HCT116 (cell line): ENCODE data around the gene PCAT7. TPM values are rescaled to one million over a fixed set of nuclear protein-coding genes. Genes with fewer than 3 reads are reported as not detected.
"Not testable (repeated sequence)": the region's sequence is repeated elsewhere in the genome, so short reads cannot be mapped to it uniquely, and the experiment has no call there.

ENCODE experiments used
- ATAC-seq: fragments of 200-7000 bp; cut with Tn5 transposase; 2 replicates; pipeline ENCODE4 v1.9.1; 2020; ENCODE audit warnings: mild to moderate bottlenecking, moderate library complexity
- BruUV-seq: library from RNA; stranded (reverse); fragments of 400-500 nt; replicated peaks from 2 replicates; lab custom pipeline; 2021; lab: Mats Ljungman, UMichigan
- CTCF ChIA-PET: fragments of 300-600 bp; sonication (Branson Sonifier 250); formaldehyde crosslinking; loops from one replicate; lab custom pipeline; 2021; ENCODE audit warnings: antibody characterized with exemption; lab: Charles Lee
- POLR2A ChIA-PET: fragments of 300-600, 350-600 bp; sonication (Branson Sonifier 250); formaldehyde crosslinking; loops from one replicate; lab custom pipeline; 2021; ENCODE audit warnings: antibody characterized with exemption; lab: Charles Lee
- RAD21 ChIA-PET, 2 experiments: fragments of 300-600 bp; sonication (Branson Sonifier 250); formaldehyde crosslinking; loops; one replicate each; lab custom pipeline; 2023; ENCODE audit warnings: low total read pairs in 2 of 2; ENCODE audit not compliant: uncharacterized antibody in 2 of 2, unreplicated experiment in 2 of 2, low non-redundant PET in 1 of 2; lab: Charles Lee
- DNase-seq: peaks from one replicate; pipeline ENCODE4 v3.0.0-alpha.2; 2010; ENCODE audit warnings: low read depth, low spot score
- H2AFZ ChIP-seq: fragments of 200-600 bp; shearing (Covaris generic), sonication (generic); 2 replicates; pipeline ENCODE4 v1.6.1; 2017; ENCODE audit warnings: low read depth, mixed run types, mixed read lengths, antibody characterized with exemption, low read length; ENCODE audit not compliant: poor library complexity, severe bottlenecking
- H3K27ac ChIP-seq: 2 replicates; pipeline ENCODE4 v1.5.1; 2012; ENCODE audit warnings: low read depth, low read length
- H3K27me3 ChIP-seq: fragments of 200-600 bp; sonication (generic); 2 replicates; pipeline ENCODE4 v1.6.1; 2016; ENCODE audit warnings: mixed run types, low read length, mixed read lengths; ENCODE audit not compliant: insufficient read depth
- H3K36me3 ChIP-seq, 2 experiments: fragments of 200-500 bp in 1 of 2; fragments of 200-600 bp in 1 of 2; sonication (Bioruptor generic) in 1 of 2; sonication (generic) in 1 of 2; 2 replicates each; pipeline versions ENCODE4 v1.5.1 to v1.6.1; 2014 to 2016; ENCODE audit warnings: low read length in 2 of 2, inconsistent platforms in 1 of 2, mixed read lengths in 1 of 2, mixed run types in 1 of 2; ENCODE audit not compliant: insufficient read depth in 2 of 2, control insufficient read depth in 1 of 2
- H3K4me1 ChIP-seq, 2 experiments: fragments of 200-600 bp in 1 of 2; sonication (generic) in 1 of 2; 2 replicates each; pipeline versions ENCODE4 v1.5.1 to v1.6.1; 2012 to 2017; ENCODE audit warnings: low read length in 2 of 2, inconsistent platforms in 1 of 2, mild to moderate bottlenecking in 1 of 2, mixed read lengths in 1 of 2, mixed run types in 1 of 2, moderate library complexity in 1 of 2; ENCODE audit not compliant: insufficient read depth in 2 of 2, control insufficient read depth in 1 of 2
- H3K4me2 ChIP-seq: fragments of 200-600 bp; sonication (generic); 2 replicates; pipeline ENCODE4 v1.6.1; 2017; ENCODE audit warnings: mixed run types, low read length, mixed read lengths
- H3K4me3 ChIP-seq, 2 experiments: fragments of 200-600 bp in 1 of 2; sonication (generic) in 1 of 2; replicated peaks in 1 of 2; 2 replicates each; pipeline ENCODE4 v1.5.1; 2011 to 2016; ENCODE audit warnings: low read length in 2 of 2, control low read depth in 1 of 2, low read depth in 1 of 2, mild to moderate bottlenecking in 1 of 2, mixed read lengths in 1 of 2, mixed run types in 1 of 2
- H3K79me2 ChIP-seq: fragments of 200-600 bp; sonication (generic); 2 replicates; pipeline ENCODE4 v1.6.1; 2017; ENCODE audit warnings: mild to moderate bottlenecking, mixed run types, low read length, moderate library complexity, mixed read lengths; ENCODE audit not compliant: insufficient read depth
- H3K9ac ChIP-seq: fragments of 200-600 bp; sonication (generic); 2 replicates; pipeline ENCODE4 v1.6.1; 2016; ENCODE audit warnings: low read length, mixed read lengths
- H3K9me2 ChIP-seq: fragments of 200-600 bp; sonication (generic), shearing (Covaris generic); 2 replicates; pipeline ENCODE4 v1.6.1; 2017; ENCODE audit warnings: mixed run types, mild to moderate bottlenecking, moderate library complexity; ENCODE audit not compliant: insufficient read depth
- H3K9me3 ChIP-seq, 2 experiments: fragments of 200-500 bp in 1 of 2; fragments of 200-600 bp in 1 of 2; sonication (Bioruptor generic) in 1 of 2; sonication (generic) in 1 of 2; 2 replicates each; pipeline ENCODE4 v1.6.1; 2014 to 2017; ENCODE audit warnings: low read length in 2 of 2, mixed read lengths in 2 of 2, inconsistent platforms in 1 of 2, low read depth in 1 of 2, mild to moderate bottlenecking in 1 of 2, mixed run types in 1 of 2, moderate library complexity in 1 of 2; ENCODE audit not compliant: control insufficient read depth in 1 of 2, insufficient read depth in 1 of 2
- H4K20me1 ChIP-seq: fragments of 200-600 bp; sonication (generic), shearing (Covaris generic); 2 replicates; pipeline ENCODE4 v1.6.1; 2017; ENCODE audit warnings: mixed run types, mild to moderate bottlenecking, moderate library complexity; ENCODE audit not compliant: insufficient read depth
- ATF3 ChIP-seq: IDR thresholded peaks from 2 replicates; pipeline ENCODE4 v1.6.1; 2012
- CBX3 ChIP-seq: IDR thresholded peaks from 2 replicates; pipeline ENCODE4 v1.6.1; 2012; ENCODE audit warnings: low read depth
- CEBPB ChIP-seq: IDR thresholded peaks from 2 replicates; pipeline ENCODE4 v1.6.1; 2012; ENCODE audit warnings: low read depth
- EGR1 ChIP-seq: IDR thresholded peaks from 2 replicates; pipeline ENCODE4 v1.6.1; 2012; ENCODE audit warnings: low read depth
- EZH2 ChIP-seq: fragments of 200-600 bp; sonication (generic); IDR thresholded peaks from 2 replicates; pipeline ENCODE4 v1.6.1; 2017; ENCODE audit warnings: antibody characterized with exemption, mixed run types
- FOSL1 ChIP-seq: IDR thresholded peaks from 2 replicates; pipeline ENCODE4 v1.6.1; 2012; ENCODE audit warnings: low read depth
- POLR2A ChIP-seq: IDR thresholded peaks from 2 replicates; pipeline ENCODE4 v1.7.0; 2011; ENCODE audit warnings: borderline replicate concordance; ENCODE audit not compliant: insufficient read depth, insufficient read length; ENCODE audit errors: extremely low read depth
- POLR2AphosphoS5 ChIP-seq: IDR thresholded peaks from 2 replicates; pipeline ENCODE4 v1.6.1; 2011; ENCODE audit warnings: mild to moderate bottlenecking, low read depth, low read length, moderate library complexity
- SP1 ChIP-seq: IDR thresholded peaks from 2 replicates; pipeline ENCODE4 v1.6.1; 2012; ENCODE audit warnings: low read depth
- YY1 ChIP-seq: IDR thresholded peaks from 2 replicates; pipeline ENCODE4 v1.6.1; 2011; ENCODE audit warnings: low read length, low read depth, moderate library complexity, mild to moderate bottlenecking; ENCODE audit not compliant: insufficient replicate concordance; ENCODE audit errors: extremely low read depth
- ZBTB33 ChIP-seq: IDR thresholded peaks from 2 replicates; pipeline ENCODE4 v1.6.1; 2011; ENCODE audit warnings: mild to moderate bottlenecking, low read length, moderate library complexity; ENCODE audit not compliant: insufficient replicate concordance; ENCODE audit errors: extremely low read depth
- ZFX ChIP-seq: fragments of 450-650 bp; IDR thresholded peaks from 2 replicates; pipeline ENCODE4 v1.6.1; 2017
- intact Hi-C: fragments of 100-400 bp; cut with micrococcal nuclease; formaldehyde crosslinking; loops from 2 replicates; pipeline ENCODE4 v1.10.0; 2022
- total RNA-seq: library from RNA; stranded (reverse); gene quantifications from one replicate; pipeline ENCODE4 v1.2.1, GENCODE V29; 2021; ENCODE audit not compliant: unreplicated experiment

Gene PCAT7
- total RNA-seq, 1 experiment from 2014 or later: 3.8 TPM

GRCh38 chr9:94588681-94589080, 33.8 kb downstream of the PCAT7 start:
- BruUV-seq: no TSS peak
- Histone ChIP-seq H3K36me3 (no peaks in the 10 kb centered on the region), H2AFZ (no peak overlapping the region), H3K9me3 (no peaks in the 10 kb centered on the region), H3K27ac (no peak overlapping the region), H3K79me2 (no peaks in the 10 kb centered on the region), H3K4me3 (no peak overlapping the region), H4K20me1 (no peaks in the 10 kb centered on the region), H3K9ac (no peak overlapping the region), H3K27me3 (0 out of 2 replicates have a peak, but pooled peaks cover 3% of the 10 kb centered on the region), H3K4me2 (no peak overlapping the region), H3K4me1 (no peaks in the 10 kb centered on the region), H3K9me2 (no peaks in the 10 kb centered on the region)
- ChIA-PET POLR2A (no interaction called here), RAD21 (no interaction called here), CTCF (no interaction called here)
- DNase-seq: no peak
- ATAC-seq: no peak
- intact Hi-C loops: no loop called here
- TF ChIP-seq SP1: no peak
- TF ChIP-seq CBX3: no peak
- no peak for TF ChIP-seq ZFX
- TF ChIP-seq CEBPB: no peak
- no peak for TF ChIP-seq POLR2AphosphoS5
- TF ChIP-seq EZH2: no peak
- no peak for TF ChIP-seq FOSL1
- no peak for TF ChIP-seq EGR1
- no peak for TF ChIP-seq YY1
- no peak for TF ChIP-seq ATF3
- no peak for TF ChIP-seq ZBTB33
- no peak for TF ChIP-seq POLR2A

- RAD21 ChIA-PET, H3K27ac ChIP-seq, POLR2A ChIA-PET, H2AFZ ChIP-seq, H3K36me3 ChIP-seq, H4K20me1 ChIP-seq, DNase-seq, H3K27me3 ChIP-seq, H3K4me2 ChIP-seq, H3K79me2 ChIP-seq, CTCF ChIA-PET, ATAC-seq, H3K4me3 ChIP-seq, H3K4me1 ChIP-seq, H3K9ac ChIP-seq, intact Hi-C loops, BruUV-seq, H3K9me3 ChIP-seq, H3K9me2 ChIP-seq: not testable (repeated sequence)
These were observed 36.2 kb downstream of the PCAT7 start for GRCh38 chr9:94591046-94591545.
